Ascending aorta (tissue), 2 donors: ENCODE results near the gene ADGRV1. TPM values are rescaled to one million over a fixed set of nuclear protein-coding genes. Genes with fewer than 3 reads are reported as not detected.
"Not testable (repeated sequence)": the region's sequence is repeated elsewhere in the genome, so short reads cannot be mapped to it uniquely, and the experiment has no call there.

Experiments
- DNase-seq, 2 donors: peaks; one replicate each; pipeline ENCODE4 v3.0.0-alpha.2; 2019; ENCODE audit warnings: low spot score in 2 of 2
- H3K27ac ChIP-seq, 2 donors: fragments of 200-600 bp; sonication (generic); one replicate each; pipeline ENCODE4 v1.5.1; 2016 to 2017; ENCODE audit warnings: mild to moderate bottlenecking in 1 of 2
- H3K27me3 ChIP-seq: fragments of 200-600 bp; sonication (generic); one replicate; pipeline ENCODE4 v1.5.1; 2017
- H3K36me3 ChIP-seq, 2 donors: fragments of 200-600 bp; sonication (generic); one replicate each; pipeline ENCODE4 v1.5.1; 2016
- H3K4me1 ChIP-seq, 2 donors: fragments of 200-600 bp; sonication (generic); one replicate each; pipeline ENCODE4 v1.5.1; 2016 to 2017; ENCODE audit warnings: mild to moderate bottlenecking in 1 of 2
- H3K4me3 ChIP-seq, 2 donors: fragments of 200-600 bp; sonication (generic); one replicate each; pipeline ENCODE4 v1.5.1; 2016 to 2017; ENCODE audit warnings: mild to moderate bottlenecking in 1 of 2
- H3K9me3 ChIP-seq, 2 donors: fragments of 200-600 bp; sonication (generic); one replicate each; pipeline ENCODE4 v1.5.1; 2016
- intact Hi-C: fragments of 100-400 bp; cut with DNase I; formaldehyde crosslinking; loops from one replicate; pipeline ENCODE4 v1.15.1; 2023
- total RNA-seq: library from RNA; depleted of rRNA; stranded (reverse); fragments of >200 nt; gene quantifications from one replicate; pipeline ENCODE4 v1.1.0, GENCODE V29; 2016
- TF ChIP-seq, protein P1 (sequence below), 3 experiments: fragments of 200-600 bp in 2 of 3; fragments of 450-650 bp in 1 of 3; sonication (generic) in 2 of 3; IDR thresholded peaks; one replicate each; pipeline ENCODE4 v1.5.1; 2016 to 2019; ENCODE audit warnings: antibody characterized with exemption in 3 of 3, mild to moderate bottlenecking in 1 of 3, moderate library complexity in 1 of 3

ADGRV1 gene
- total RNA-seq, 1 donor from 2014 or later, result 6.9 TPM

DNA sequence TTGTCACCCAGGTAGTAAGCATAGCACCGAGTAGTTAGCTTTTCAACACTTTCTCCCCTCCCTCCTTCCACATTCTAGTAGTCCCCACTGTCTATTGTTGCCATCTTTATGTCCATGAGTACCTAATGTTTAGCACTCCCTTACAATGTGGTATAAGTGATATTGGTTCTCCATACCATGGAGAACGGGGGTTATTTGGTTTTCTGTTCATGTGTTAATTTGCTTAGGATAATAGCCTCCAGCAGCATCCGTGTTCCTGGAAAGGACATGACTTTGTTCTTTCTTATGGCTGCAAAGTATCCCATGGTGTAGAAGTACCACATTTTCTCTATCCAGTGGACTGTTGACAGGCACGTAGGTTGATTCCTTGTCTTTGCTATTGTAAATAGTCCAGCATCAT lies 353.9 kb downstream of the ADGRV1 start:
- Histone ChIP-seq H3K4me1 (no peaks in the 10 kb centered on the region), H3K9me3 (no peaks in the 10 kb centered on the region), H3K36me3 (no peaks in the 10 kb centered on the region), H3K27ac (no peak overlapping the region), H3K4me3 (no peak overlapping the region), H3K27me3 (no peaks in the 10 kb centered on the region)
- intact Hi-C loops, result no loop called here
- TF ChIP-seq, protein P1, sequence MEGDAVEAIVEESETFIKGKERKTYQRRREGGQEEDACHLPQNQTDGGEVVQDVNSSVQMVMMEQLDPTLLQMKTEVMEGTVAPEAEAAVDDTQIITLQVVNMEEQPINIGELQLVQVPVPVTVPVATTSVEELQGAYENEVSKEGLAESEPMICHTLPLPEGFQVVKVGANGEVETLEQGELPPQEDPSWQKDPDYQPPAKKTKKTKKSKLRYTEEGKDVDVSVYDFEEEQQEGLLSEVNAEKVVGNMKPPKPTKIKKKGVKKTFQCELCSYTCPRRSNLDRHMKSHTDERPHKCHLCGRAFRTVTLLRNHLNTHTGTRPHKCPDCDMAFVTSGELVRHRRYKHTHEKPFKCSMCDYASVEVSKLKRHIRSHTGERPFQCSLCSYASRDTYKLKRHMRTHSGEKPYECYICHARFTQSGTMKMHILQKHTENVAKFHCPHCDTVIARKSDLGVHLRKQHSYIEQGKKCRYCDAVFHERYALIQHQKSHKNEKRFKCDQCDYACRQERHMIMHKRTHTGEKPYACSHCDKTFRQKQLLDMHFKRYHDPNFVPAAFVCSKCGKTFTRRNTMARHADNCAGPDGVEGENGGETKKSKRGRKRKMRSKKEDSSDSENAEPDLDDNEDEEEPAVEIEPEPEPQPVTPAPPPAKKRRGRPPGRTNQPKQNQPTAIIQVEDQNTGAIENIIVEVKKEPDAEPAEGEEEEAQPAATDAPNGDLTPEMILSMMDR (IDR thresholded peaks at IDR 0.05), result no peak
- DNase-seq, result no peak

DNA sequence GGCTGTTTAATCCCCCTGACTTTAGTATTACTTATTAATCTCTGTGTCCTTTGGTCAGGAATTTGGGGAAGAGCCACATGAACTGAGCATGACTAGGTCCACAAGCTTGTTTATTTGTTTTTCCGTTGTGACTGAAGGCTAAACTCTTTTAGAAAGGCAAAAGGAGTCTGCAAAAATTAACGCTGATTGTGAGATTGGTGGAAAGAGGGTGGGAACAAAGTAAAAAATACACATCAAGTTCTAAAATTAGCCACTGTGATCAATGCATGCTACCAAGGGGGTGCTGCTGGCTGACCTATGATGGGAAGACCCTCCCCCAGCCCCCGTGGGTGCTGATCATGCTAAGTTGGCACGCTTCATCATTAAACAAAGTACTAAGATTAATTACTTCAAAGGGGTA lies 356.8 kb downstream of the ADGRV1 start:
- intact Hi-C loops, result no loop called here
- H3K27me3 ChIP-seq, result no peaks in the 10 kb centered on the region

DNA sequence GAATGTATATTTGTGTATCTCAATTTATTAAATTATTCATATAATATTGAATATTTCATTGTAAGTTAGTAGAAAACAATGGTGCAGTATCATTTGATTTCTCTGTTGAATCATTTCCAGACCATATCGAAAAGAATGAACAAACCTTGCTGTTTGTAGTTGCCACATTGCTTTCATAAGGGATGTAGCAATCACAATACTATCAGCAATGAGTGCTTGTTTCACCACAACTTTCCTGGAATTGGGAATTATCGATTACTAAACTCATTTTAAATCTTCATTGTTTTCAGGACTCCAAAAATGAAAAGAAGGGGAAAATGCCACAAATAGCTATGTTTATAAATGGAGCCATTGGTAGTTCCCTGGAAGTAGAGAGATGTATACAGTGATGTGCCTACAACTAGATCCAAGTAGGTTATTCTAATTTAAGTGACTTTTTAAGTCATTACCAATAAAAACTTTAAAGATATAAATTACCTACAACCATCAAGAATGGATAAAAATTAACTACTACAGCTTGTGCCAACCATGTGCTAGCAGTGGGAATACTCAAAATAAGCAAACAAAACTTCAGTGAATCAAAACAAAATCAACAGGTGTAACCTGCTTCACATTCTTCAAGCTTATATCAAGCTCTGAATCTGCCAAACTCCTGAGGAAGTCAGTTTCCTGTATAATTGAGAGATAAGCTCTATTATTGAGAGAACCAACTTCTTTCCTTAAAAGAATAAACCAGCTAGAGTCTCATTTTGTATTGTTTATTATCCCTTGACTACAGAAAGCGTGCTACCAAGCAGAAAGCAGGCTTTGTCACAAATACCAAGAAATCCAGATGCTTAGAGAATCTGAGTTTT lies 358.6 kb downstream of the ADGRV1 start:
- Histone ChIP-seq H3K27me3 (no peaks in the 10 kb centered on the region), H3K9me3 (no peaks in the 10 kb centered on the region), H3K4me1 (no peaks in the 10 kb centered on the region), H3K36me3 (no peaks in the 10 kb centered on the region), H3K27ac (no peak overlapping the region), H3K4me3 (no peak overlapping the region)
- intact Hi-C loops, result no loop called here
- no peak for DNase-seq
- TF ChIP-seq, protein P1 (IDR thresholded peaks at IDR 0.05), result no peak

More for the DNA sequence above, 356.8 kb downstream of the ADGRV1 start:
- H3K36me3 ChIP-seq, result no peaks in the 10 kb centered on the region
- DNase-seq, result no peak
- H3K27ac ChIP-seq, result no peak overlapping the region
- no peaks in the 10 kb centered on the region for H3K9me3 ChIP-seq
- TF ChIP-seq, protein P1 (IDR thresholded peaks at IDR 0.05), result no peak
- no peak overlapping the region for H3K4me3 ChIP-seq
- no peaks in the 10 kb centered on the region for H3K4me1 ChIP-seq

DNA sequence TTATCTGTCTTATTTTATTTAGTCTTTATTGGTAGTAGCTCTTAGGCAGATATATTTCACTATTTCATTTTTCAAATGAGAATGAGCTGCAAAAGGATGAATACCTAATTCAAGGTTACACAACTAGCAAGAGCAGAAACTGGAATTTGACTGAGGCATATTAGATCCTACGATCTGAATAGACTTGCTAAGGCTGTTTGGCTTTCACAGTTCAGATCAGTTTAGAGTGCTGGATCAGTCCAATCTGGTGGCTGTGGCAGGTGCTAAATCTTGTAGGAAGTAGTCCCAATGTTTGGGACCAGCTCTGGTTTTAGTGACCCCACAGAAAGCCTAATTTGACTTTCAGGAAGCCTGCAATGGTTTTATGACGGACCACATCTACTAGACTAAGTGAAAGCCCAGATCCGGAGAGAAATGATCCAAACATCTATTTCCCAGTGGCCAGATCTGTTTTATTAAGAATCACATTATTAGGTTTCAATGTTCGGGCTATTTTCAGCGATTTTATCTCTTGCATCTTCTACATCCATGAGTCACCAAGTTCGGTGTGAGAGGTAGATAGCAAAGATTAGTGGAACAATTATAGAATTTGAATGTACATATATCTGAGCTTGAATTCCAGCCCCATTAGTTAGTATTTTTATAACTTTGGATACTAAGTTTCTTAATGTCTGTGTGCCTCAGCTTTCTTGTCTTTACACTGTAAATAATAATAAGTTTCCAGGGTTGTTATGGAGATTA lies 359.5 kb downstream of the ADGRV1 start:
- Histone ChIP-seq H3K27me3 (no peaks in the 10 kb centered on the region), H3K4me3 (no peak overlapping the region), H3K36me3 (no peaks in the 10 kb centered on the region), H3K9me3 (no peaks in the 10 kb centered on the region), H3K4me1 (no peaks in the 10 kb centered on the region), H3K27ac (no peak overlapping the region)
- no peak for DNase-seq
- TF ChIP-seq, protein P1 (IDR thresholded peaks at IDR 0.05), result no peak
- intact Hi-C loops, result no loop called here

GRCh38 chr5:90921418-90921973 lies 362.9 kb downstream of the ADGRV1 start:
- Histone ChIP-seq H3K36me3 (no peaks in the 10 kb centered on the region), H3K27me3 (no peaks in the 10 kb centered on the region), H3K4me3 (no peak overlapping the region), H3K9me3 (no peaks in the 10 kb centered on the region), H3K4me1 (no peaks in the 10 kb centered on the region), H3K27ac (no peak overlapping the region)
- TF ChIP-seq, protein P1 (IDR thresholded peaks at IDR 0.05), result no peak
- intact Hi-C loops, result no loop called here
- DNase-seq, result no peak

DNA sequence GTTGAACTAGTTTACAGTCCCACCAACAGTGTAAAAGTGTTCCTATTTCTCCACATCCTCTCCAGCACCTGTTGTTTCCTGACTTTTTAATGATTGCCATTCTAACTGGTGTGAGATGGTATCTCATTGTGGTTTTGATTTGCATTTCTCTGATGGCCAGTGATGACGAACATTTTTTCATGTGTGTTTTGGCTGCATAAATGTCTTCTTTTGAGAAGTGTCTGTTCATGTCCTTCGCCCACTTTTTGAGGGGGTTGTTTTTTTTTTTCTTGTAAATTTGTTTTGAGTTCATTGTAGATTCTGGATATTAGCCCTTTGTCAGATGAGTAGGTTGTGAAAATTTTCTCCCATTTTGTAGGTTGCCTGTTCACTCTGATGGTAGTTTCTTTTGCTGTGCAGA lies 365.6 kb downstream of the ADGRV1 start:
- H3K36me3 ChIP-seq, H3K9me3 ChIP-seq, H3K4me1 ChIP-seq, H3K27ac ChIP-seq, H3K27me3 ChIP-seq, H3K4me3 ChIP-seq, DNase-seq, intact Hi-C loops: not testable (repeated sequence)

DNA sequence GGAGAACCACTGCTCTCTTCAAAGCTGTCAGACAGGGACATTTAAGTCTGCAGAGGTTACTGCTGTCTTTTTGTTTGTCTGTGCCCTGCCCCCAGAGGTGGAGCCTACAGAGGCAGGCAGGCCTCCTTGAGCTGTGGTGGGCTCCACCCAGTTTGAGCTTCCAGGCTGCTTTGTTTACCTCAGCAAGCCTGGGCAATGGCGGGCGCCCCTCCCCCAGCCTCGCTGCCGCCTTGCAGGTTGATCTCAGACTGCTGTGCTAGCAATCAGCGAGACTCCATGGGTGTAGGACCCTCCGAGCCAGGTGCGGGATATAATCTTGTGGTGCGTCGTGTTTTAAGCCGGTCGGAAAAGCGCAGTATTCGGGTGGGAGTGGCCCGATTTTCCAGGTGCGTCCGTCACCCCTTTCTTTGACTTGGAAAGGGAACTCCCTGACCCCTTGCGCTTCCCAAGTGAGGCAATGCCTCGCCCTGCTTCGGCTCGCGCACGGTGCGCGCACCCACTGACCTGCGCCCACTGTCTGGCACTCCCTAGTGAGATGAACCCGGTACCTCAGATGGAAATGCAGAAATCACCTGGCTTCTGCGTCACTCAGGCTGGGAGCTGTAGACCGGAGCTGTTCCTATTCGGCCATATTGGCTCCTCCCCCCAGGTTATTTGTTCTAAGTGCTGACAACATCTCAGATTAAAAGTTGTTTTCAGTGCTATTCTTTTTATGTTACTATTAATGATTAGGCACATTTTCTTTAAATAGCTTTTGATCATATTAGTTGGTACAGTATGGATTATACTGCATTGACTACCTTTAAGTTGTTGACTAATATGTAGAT lies 370.6 kb downstream of the ADGRV1 start:
- H3K36me3 ChIP-seq, intact Hi-C loops, H3K27ac ChIP-seq, H3K27me3 ChIP-seq, DNase-seq, H3K4me3 ChIP-seq, H3K9me3 ChIP-seq, H3K4me1 ChIP-seq: not testable (repeated sequence)
